AG04449 (cell line): ENCODE measurements around the gene ATG9B.

ENCODE experiments used
- CTCF ChIA-PET: fragments of 350-600 bp; formaldehyde crosslinking; extraction: SDS; loops from one replicate; lab custom pipeline; 2021; ENCODE audit warnings: antibody characterized with exemption; lab: Yijun Ruan, JAX
- POLR2A ChIA-PET: fragments of 400-600, 350-600 bp; formaldehyde crosslinking; extraction: SDS; loops from one replicate; lab custom pipeline; 2020; ENCODE audit warnings: antibody characterized with exemption, inconsistent platforms; lab: Yijun Ruan, JAX
- DNase-seq: peaks from one replicate; pipeline ENCODE4 v3.0.0-alpha.2; 2010; ENCODE audit warnings: low read depth, low spot score
- H3K4me3 ChIP-seq: 2 replicates; pipeline ENCODE4 v1.5.1; 2011; ENCODE audit warnings: low read depth, mild to moderate bottlenecking, control low read depth, low read length
- TF ChIP-seq, protein P1 (sequence below): IDR thresholded peaks from one replicate; pipeline ENCODE4 v1.5.1; 2011; ENCODE audit warnings: mild to moderate bottlenecking, moderate library complexity, low read length, control low read depth, inconsistent platforms; ENCODE audit not compliant: insufficient read depth; ENCODE audit errors: missing control alignments

ATG9B gene, protein sequence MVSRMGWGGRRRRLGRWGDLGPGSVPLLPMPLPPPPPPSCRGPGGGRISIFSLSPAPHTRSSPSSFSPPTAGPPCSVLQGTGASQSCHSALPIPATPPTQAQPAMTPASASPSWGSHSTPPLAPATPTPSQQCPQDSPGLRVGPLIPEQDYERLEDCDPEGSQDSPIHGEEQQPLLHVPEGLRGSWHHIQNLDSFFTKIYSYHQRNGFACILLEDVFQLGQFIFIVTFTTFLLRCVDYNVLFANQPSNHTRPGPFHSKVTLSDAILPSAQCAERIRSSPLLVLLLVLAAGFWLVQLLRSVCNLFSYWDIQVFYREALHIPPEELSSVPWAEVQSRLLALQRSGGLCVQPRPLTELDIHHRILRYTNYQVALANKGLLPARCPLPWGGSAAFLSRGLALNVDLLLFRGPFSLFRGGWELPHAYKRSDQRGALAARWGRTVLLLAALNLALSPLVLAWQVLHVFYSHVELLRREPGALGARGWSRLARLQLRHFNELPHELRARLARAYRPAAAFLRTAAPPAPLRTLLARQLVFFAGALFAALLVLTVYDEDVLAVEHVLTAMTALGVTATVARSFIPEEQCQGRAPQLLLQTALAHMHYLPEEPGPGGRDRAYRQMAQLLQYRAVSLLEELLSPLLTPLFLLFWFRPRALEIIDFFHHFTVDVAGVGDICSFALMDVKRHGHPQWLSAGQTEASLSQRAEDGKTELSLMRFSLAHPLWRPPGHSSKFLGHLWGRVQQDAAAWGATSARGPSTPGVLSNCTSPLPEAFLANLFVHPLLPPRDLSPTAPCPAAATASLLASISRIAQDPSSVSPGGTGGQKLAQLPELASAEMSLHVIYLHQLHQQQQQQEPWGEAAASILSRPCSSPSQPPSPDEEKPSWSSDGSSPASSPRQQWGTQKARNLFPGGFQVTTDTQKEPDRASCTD

DNA sequence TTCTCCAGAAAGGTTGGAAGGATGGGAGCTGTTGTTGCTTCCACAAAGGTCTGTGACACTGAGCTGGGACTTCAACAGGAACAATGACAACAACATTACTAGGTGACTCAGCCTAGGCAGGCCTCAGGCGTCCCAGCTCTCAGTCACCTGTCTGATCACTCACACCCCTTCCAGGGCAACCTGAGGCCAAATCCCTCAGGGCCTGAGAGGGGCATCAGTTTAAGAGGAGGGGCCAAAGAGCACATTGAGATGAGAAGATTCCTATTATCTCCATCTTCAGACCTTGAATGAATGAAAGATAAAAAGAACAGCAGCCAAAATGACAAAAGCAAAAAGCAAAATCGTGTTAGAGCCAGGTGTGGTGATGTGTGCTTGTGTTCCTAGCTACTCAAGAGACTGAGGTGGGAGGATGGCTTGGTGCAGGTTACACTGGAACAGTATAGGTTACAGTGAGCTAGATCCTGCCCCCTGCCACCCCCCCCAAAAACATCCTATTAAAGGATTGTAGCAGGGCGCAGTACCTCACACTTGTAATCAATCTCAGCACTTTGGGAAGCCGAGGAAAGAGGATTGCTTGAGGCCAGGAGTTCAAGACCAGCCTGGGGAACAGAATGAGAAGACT lies at the start of gene ATG9B:
ATG9B (minus strand) TSS at position 60 of the 622 bp plus-strand sequence. CDS start 71 bp downstream, outside the sequence.
- TF ChIP-seq, protein P1, sequence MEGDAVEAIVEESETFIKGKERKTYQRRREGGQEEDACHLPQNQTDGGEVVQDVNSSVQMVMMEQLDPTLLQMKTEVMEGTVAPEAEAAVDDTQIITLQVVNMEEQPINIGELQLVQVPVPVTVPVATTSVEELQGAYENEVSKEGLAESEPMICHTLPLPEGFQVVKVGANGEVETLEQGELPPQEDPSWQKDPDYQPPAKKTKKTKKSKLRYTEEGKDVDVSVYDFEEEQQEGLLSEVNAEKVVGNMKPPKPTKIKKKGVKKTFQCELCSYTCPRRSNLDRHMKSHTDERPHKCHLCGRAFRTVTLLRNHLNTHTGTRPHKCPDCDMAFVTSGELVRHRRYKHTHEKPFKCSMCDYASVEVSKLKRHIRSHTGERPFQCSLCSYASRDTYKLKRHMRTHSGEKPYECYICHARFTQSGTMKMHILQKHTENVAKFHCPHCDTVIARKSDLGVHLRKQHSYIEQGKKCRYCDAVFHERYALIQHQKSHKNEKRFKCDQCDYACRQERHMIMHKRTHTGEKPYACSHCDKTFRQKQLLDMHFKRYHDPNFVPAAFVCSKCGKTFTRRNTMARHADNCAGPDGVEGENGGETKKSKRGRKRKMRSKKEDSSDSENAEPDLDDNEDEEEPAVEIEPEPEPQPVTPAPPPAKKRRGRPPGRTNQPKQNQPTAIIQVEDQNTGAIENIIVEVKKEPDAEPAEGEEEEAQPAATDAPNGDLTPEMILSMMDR: no peak
- ChIA-PET CTCF (interaction anchor here (7.1 to 9.0 kb wide), 2 partner anchors 13 to 87 kb away, joined by 65 to 125 read pairs; no protein-coding TSS in a partner anchor), POLR2A (no interaction called here)
- DNase-seq: no peak
- no peak within 1 kb of the TSS for H3K4me3 ChIP-seq

DNA sequence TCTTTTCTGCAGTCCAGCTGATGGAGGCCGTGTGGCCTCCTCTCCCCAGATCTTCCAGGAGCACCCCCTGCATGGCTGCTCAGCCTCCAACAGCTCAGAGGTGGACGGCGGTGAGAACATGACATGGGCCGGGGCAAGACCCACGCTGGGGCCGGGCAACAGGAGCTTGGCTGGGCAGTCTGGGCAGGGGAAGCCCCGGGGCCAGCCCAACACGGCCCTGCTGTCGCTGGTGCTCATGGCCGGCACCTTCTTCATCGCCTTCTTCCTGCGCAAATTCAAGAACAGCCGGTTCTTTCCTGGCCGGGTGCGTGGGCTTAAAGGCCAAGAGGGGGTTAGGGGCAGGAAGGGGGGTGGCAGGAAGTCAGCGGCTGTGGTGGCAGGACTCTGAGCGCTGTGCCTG lies 49.7 kb upstream of the ATG9B start:
- H3K4me3 ChIP-seq: no peak overlapping the region
- TF ChIP-seq, protein P1: no peak
- ChIA-PET POLR2A (no interaction called here), CTCF (interaction anchor here (1.0 to 1.4 kb wide), 3 partner anchors 11 to 37 kb away, joined by 3 to 4 read pairs (median 3); no protein-coding TSS in a partner anchor)
- DNase-seq: no peak

- POLR2A ChIA-PET: interaction anchor here (0.7 to 1.0 kb wide), 2 partner anchors 8 to 85 kb away, joined by 3 to 5 read pairs; no protein-coding TSS in a partner anchor
- H3K4me3 ChIP-seq: no peak overlapping the region
- DNase-seq: no peak
- CTCF ChIA-PET: no interaction called here
- TF ChIP-seq, protein P1: no peak
These were observed 47.0 kb upstream of the ATG9B start for GRCh38 chr7:151071032-151071866.

GRCh38 chr7:151070574-151070960 lies 46.3 kb upstream of the ATG9B start:
- ChIA-PET CTCF (no interaction called here), POLR2A (interaction anchor here (0.6 kb wide), 1 partner anchor 136 kb away, joined by 3 read pairs; no protein-coding TSS in a partner anchor)
- H3K4me3 ChIP-seq: no peak overlapping the region
- no peak for DNase-seq
- TF ChIP-seq, protein P1: no peak

GRCh38 chr7:151069841-151070573 lies 45.7 kb upstream of the ATG9B start:
- POLR2A ChIA-PET: interaction anchor here (0.6 kb wide), 1 partner anchor 137 kb away, joined by 3 read pairs; no protein-coding TSS in a partner anchor
- TF ChIP-seq, protein P1: no peak
- no peak for DNase-seq
- CTCF ChIA-PET: interaction anchor here (2.6 to 4.4 kb wide), 2 partner anchors 7 to 42 kb away, joined by 11 to 24 read pairs; no protein-coding TSS in a partner anchor
- H3K4me3 ChIP-seq: no peak overlapping the region
